PC-3 (cell line): ENCODE data around the gene ZBTB45. TPM values are rescaled to one million over a fixed set of nuclear protein-coding genes. Genes with fewer than 3 reads are reported as not detected.

Experiments
- ATAC-seq: fragments of 200-7000 bp; cut with Tn5 transposase; 2 replicates; pipeline ENCODE4 v1.9.1; 2020; ENCODE audit warnings: mild to moderate bottlenecking, moderate library complexity
- BruUV-seq: library from RNA; stranded (reverse); fragments of 400-500 nt; replicated peaks from 2 replicates; lab custom pipeline; 2021; lab: Mats Ljungman, UMichigan
- CTCF ChIA-PET: fragments of 300-600 bp; sonication (Branson Sonifier 250); formaldehyde crosslinking; loops from one replicate; lab custom pipeline; 2022; ENCODE audit warnings: antibody characterized with exemption; lab: Charles Lee
- POLR2A ChIA-PET: fragments of 300-600 bp; sonication (Branson Sonifier 250); formaldehyde crosslinking; loops from one replicate; lab custom pipeline; 2022; ENCODE audit warnings: antibody characterized with exemption; ENCODE audit not compliant: unreplicated experiment; lab: Charles Lee
- DNase-seq: peaks from one replicate; pipeline ENCODE4 v3.0.0-alpha.2; 2015
- H2AFZ ChIP-seq: fragments of 300-600 bp; sonication (generic); 2 replicates; pipeline ENCODE4 v1.6.0; 2016; ENCODE audit warnings: antibody characterized with exemption, low read length
- H3F3A ChIP-seq: fragments of 300-600 bp; sonication (generic); one replicate; pipeline ENCODE4 v1.6.0; 2017; ENCODE audit warnings: antibody characterized with exemption, low read length, control low read depth, mild to moderate bottlenecking; ENCODE audit not compliant: unreplicated experiment
- H3K27ac ChIP-seq: fragments of 300-600 bp; sonication (generic); 2 replicates; pipeline ENCODE4 v1.5.1; 2016; ENCODE audit warnings: mild to moderate bottlenecking, low read length
- H3K27me3 ChIP-seq: fragments of 300-600 bp; sonication (generic); 2 replicates; pipeline ENCODE4 v1.6.1; 2016; ENCODE audit warnings: low read length, mixed read lengths
- H3K36me3 ChIP-seq: fragments of 300-600 bp; sonication (generic); 2 replicates; pipeline ENCODE4 v1.6.1; 2016; ENCODE audit warnings: low read depth, mixed run types, low read length, mixed read lengths
- H3K4me1 ChIP-seq: fragments of 300-600 bp; sonication (generic); 2 replicates; pipeline ENCODE4 v1.5.1; 2016; ENCODE audit warnings: low read length; ENCODE audit not compliant: insufficient read depth
- H3K4me2 ChIP-seq: fragments of 300-600 bp; sonication (generic); 2 replicates; pipeline ENCODE4 v1.6.0; 2016; ENCODE audit warnings: low read length
- H3K4me3 ChIP-seq: fragments of 300-600 bp; sonication (generic); 2 replicates; pipeline ENCODE4 v1.5.1; 2016; ENCODE audit warnings: mild to moderate bottlenecking, low read length, mixed read lengths
- H3K79me2 ChIP-seq: fragments of 300-600 bp; sonication (generic); 2 replicates; pipeline ENCODE4 v1.6.1; 2017; ENCODE audit warnings: low read length, mixed read lengths
- H3K9ac ChIP-seq: fragments of 300-600 bp; sonication (generic); 2 replicates; pipeline ENCODE4 v1.6.0; 2016; ENCODE audit warnings: mild to moderate bottlenecking, low read length
- H3K9me2 ChIP-seq: fragments of 300-600 bp; sonication (generic); replicated peaks from 2 replicates; pipeline ENCODE4 v1.6.1; 2016; ENCODE audit warnings: mixed run types, low read length, mixed read lengths
- H3K9me3 ChIP-seq: fragments of 300-600 bp; sonication (generic); 2 replicates; pipeline ENCODE4 v1.6.1; 2016; ENCODE audit warnings: low read length, mixed read lengths
- H4K20me1 ChIP-seq: fragments of 300-600 bp; sonication (generic); 2 replicates; pipeline ENCODE4 v1.6.1; 2016; ENCODE audit warnings: low read length, mixed read lengths
- EZH2 ChIP-seq: fragments of 300-600 bp; sonication (generic); IDR thresholded peaks from one replicate; pipeline ENCODE4 v1.6.1; 2017; ENCODE audit warnings: antibody characterized with exemption, mild to moderate bottlenecking, low read length; ENCODE audit not compliant: unreplicated experiment
- EZH2phosphoT487 ChIP-seq: fragments of 300-600 bp; sonication (generic); IDR thresholded peaks from 2 replicates; pipeline ENCODE4 v1.6.1; 2018; ENCODE audit warnings: mild to moderate bottlenecking, antibody characterized with exemption, low read length, borderline replicate concordance
- intact Hi-C: fragments of 100-400 bp; cut with micrococcal nuclease; formaldehyde crosslinking; loops from 2 replicates; pipeline ENCODE4 v1.9.0; 2023
- total RNA-seq: library from RNA; depleted of rRNA; stranded (reverse); fragments of >200 nt; gene quantifications from 2 replicates; pipeline ENCODE4 v1.2.3, GENCODE V29; 2014
- TF ChIP-seq, protein P1 (sequence below): fragments of 300-600 bp; sonication (generic); conservative IDR thresholded peaks from 2 replicates; pipeline ENCODE4 v1.5.1; 2017; ENCODE audit warnings: antibody characterized with exemption, low read depth, mild to moderate bottlenecking, low read length

Gene ZBTB45
- total RNA-seq, 1 experiment from 2014 or later, result 14.0 TPM

DNA sequence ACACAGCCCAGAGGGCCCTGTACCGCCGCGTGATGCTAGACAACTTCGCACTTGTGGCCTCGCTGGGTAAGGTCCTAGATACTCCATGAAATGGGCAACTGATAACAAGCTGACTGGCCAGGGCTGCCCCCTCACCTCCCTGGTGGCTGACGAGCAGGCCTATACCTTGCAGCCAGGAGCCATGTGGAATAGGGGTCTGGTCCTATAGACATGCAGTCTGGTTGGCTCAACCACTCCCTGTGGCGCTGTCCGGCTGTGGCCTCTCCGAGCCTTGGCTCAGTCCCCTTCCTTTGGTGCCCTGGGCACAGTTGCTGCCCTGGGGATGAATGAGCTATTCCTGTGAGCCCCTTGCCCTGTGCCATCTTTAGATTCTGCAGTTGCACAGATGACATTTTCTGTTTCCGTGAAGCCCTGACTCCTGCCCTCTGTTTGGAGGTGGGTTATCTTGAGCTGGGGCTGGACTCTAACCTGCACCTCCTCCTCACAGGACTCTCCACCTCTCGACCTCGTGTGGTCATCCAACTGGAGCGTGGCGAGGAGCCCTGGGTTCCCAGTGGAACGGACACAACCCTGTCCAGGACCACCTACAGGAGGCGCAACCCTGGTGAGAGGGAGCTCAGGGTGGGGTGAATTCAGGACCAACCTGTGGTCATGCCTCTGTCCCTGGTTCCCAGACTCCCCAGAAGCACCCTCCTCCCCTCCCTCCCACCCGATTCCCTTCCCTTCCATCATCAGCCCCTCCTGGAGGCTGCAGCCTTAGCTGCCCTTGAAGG, 50.2 kb downstream of the ZBTB45 start:
- no peaks in the 10 kb centered on the region for H3F3A ChIP-seq
- ATAC-seq, result no peak
- no peak overlapping the region for H3K4me3 ChIP-seq
- peaks cover 10% of the 10 kb centered on the region; the same call in 1 of the 2 replicates for H3K4me1 ChIP-seq
- intact Hi-C loops, result no loop called here
- DNase-seq, result no peak
- no peak for TF ChIP-seq EZH2phosphoT487
- no peak for TF ChIP-seq EZH2
- TF ChIP-seq, protein P1, sequence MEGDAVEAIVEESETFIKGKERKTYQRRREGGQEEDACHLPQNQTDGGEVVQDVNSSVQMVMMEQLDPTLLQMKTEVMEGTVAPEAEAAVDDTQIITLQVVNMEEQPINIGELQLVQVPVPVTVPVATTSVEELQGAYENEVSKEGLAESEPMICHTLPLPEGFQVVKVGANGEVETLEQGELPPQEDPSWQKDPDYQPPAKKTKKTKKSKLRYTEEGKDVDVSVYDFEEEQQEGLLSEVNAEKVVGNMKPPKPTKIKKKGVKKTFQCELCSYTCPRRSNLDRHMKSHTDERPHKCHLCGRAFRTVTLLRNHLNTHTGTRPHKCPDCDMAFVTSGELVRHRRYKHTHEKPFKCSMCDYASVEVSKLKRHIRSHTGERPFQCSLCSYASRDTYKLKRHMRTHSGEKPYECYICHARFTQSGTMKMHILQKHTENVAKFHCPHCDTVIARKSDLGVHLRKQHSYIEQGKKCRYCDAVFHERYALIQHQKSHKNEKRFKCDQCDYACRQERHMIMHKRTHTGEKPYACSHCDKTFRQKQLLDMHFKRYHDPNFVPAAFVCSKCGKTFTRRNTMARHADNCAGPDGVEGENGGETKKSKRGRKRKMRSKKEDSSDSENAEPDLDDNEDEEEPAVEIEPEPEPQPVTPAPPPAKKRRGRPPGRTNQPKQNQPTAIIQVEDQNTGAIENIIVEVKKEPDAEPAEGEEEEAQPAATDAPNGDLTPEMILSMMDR, result no peak
- no peak overlapping the region for H2AFZ ChIP-seq
- POLR2A ChIA-PET, result no interaction called here
- no TSS peak for BruUV-seq
- no peaks in the 10 kb centered on the region for H4K20me1 ChIP-seq
- peaks cover 26% of the 10 kb centered on the region for H3K79me2 ChIP-seq
- 0 out of 2 replicates have a peak, but pooled peaks cover 6% of the 10 kb centered on the region for H3K36me3 ChIP-seq
- no peak overlapping the region for H3K27ac ChIP-seq
- CTCF ChIA-PET, result no interaction called here
- no peak overlapping the region for H3K4me2 ChIP-seq
- no peaks in the 10 kb centered on the region for H3K9me2 ChIP-seq
- H3K9ac ChIP-seq, result no peak overlapping the region
- no peaks in the 10 kb centered on the region for H3K9me3 ChIP-seq
- H3K27me3 ChIP-seq, result no peaks in the 10 kb centered on the region

DNA sequence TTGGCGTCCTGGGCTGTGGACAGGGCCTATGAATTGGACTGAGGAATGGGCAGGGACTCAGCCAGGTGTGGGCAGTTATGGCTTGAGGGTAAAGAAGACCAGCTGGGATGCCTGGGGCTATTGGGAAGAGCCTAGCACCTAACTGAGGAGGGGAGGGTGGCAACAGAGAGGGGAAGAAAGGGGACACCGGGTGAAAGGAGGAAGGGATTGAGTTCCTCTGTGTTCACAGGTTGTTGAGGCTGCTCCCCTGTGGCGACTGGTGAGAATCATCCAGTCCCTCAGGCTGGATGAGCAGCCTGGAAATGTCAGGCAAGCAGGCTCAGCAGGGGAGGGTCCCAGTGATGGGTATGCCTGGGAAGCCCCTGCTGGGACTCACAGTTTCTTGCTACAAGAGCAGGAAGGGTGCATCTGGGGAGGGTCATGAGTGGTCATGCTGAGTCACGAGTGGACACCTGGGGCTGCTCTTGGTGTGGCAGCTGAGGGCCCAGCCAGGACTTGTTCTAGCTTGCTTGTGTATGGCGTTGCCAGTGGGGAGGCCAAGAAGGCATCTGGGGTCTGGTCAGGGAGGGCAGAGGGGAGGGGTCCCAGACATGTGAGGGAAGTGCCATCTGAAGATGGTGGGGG, 51.3 kb downstream of the ZBTB45 start:
- Histone ChIP-seq H3K27ac (no peak overlapping the region), H3K79me2 (peaks cover 26% of the 10 kb centered on the region), H3K4me3 (peak overlapping the region; percentile 80), H3K4me2 (peak overlapping the region; percentile 93), H4K20me1 (no peaks in the 10 kb centered on the region), H2AFZ (no peak overlapping the region), H3K9me3 (no peaks in the 10 kb centered on the region), H3F3A (no peaks in the 10 kb centered on the region), H3K9me2 (no peaks in the 10 kb centered on the region), H3K36me3 (0 out of 2 replicates have a peak, but pooled peaks cover 6% of the 10 kb centered on the region), H3K27me3 (no peaks in the 10 kb centered on the region), H3K4me1 (peaks cover 9% of the 10 kb centered on the region; the same call in 1 of the 2 replicates), H3K9ac (no peak overlapping the region; the same call in 1 of the 2 replicates)
- CTCF ChIA-PET, result no interaction called here
- ATAC-seq, result no peak
- TF ChIP-seq EZH2 (no peak), EZH2phosphoT487 (no peak)
- TF ChIP-seq, protein P1, result peak; percentile 27; the same call in 1 of the 2 replicates
- no TSS peak for BruUV-seq
- intact Hi-C loops, result no loop called here
- POLR2A ChIA-PET, result no interaction called here
- peak; percentile 38 for DNase-seq
